GM18868 (cell line): ENCODE results near the gene ZNF469.

Source experiments
- ATAC-seq: cut with Tn5 transposase; IDR thresholded peaks from one replicate; pipeline ENCODE4 v1.9.1; 2021; ENCODE audit warnings: mild to moderate bottlenecking, moderate library complexity; ENCODE audit not compliant: unreplicated experiment

Gene ZNF469

GRCh38 chr16:88376835-88377726 is 5.7 kb upstream of the ZNF469 start:
- ATAC-seq: no peak

GRCh38 chr16:88377961-88378360 is 4.8 kb upstream of the ZNF469 start:
- no peak for ATAC-seq

- no peak for ATAC-seq
Observed at GRCh38 chr16:88378401-88378800, 4.4 kb upstream of the ZNF469 start.

GRCh38 chr16:88378836-88379693 is 3.7 kb upstream of the ZNF469 start:
- ATAC-seq: no peak

- ATAC-seq: no peak
Observed at GRCh38 chr16:88379694-88380040, 3.1 kb upstream of the ZNF469 start.

GRCh38 chr16:88380099-88380498 is 2.7 kb upstream of the ZNF469 start:
- ATAC-seq: no peak

GRCh38 chr16:88380619-88381018 is 2.1 kb upstream of the ZNF469 start:
- ATAC-seq: no peak

- no peak for ATAC-seq
Observed at GRCh38 chr16:88381820-88382451, 823 bp upstream of the ZNF469 start.

GRCh38 chr16:88383401-88384221 is 852 bp downstream of the ZNF469 start:
- no peak for ATAC-seq

- no peak for ATAC-seq
Observed at GRCh38 chr16:88384222-88385111, 1.7 kb downstream of the ZNF469 start.

GRCh38 chr16:88385112-88385594 is 2.4 kb downstream of the ZNF469 start:
- no peak for ATAC-seq

- no peak for ATAC-seq
Observed at GRCh38 chr16:88385831-88386815, 3.4 kb downstream of the ZNF469 start.

GRCh38 chr16:88387180-88387765 is 4.5 kb downstream of the ZNF469 start:
- no peak for ATAC-seq

GRCh38 chr16:88387941-88388627 is 5.3 kb downstream of the ZNF469 start:
- ATAC-seq: no peak

GRCh38 chr16:88389191-88389590 is 6.4 kb downstream of the ZNF469 start:
- no peak for ATAC-seq

- no peak for ATAC-seq
Observed at GRCh38 chr16:88389621-88390160, 6.9 kb downstream of the ZNF469 start.

- no peak for ATAC-seq
Observed at GRCh38 chr16:88390265-88390664, 7.5 kb downstream of the ZNF469 start.
